Smooth muscle cell (in vitro differentiated cells): Measurements from ENCODE around the gene JAKMIP1. TPM values are rescaled to one million over a fixed set of nuclear protein-coding genes. Genes with fewer than 3 reads are reported as not detected.

Experiments
- DNase-seq: peaks from one replicate; lab custom pipeline; 2025; ENCODE audit not compliant: unreplicated experiment; lab: John Stamatoyannopoulos, UW
- H2AFZ ChIP-seq: fragments of 200-600 bp; sonication (generic); 2 replicates; pipeline ENCODE4 v1.6.0; 2016; ENCODE audit warnings: antibody characterized with exemption, low read depth, mild to moderate bottlenecking
- H3F3A ChIP-seq: fragments of 200-600 bp; sonication (generic); 2 replicates; pipeline ENCODE4 v1.6.0; 2017; ENCODE audit warnings: antibody characterized with exemption, low read depth
- H3K27ac ChIP-seq: fragments of 200-600 bp; sonication (generic); 2 replicates; pipeline ENCODE4 v1.5.1; 2016; ENCODE audit warnings: low read depth, mild to moderate bottlenecking
- H3K27me3 ChIP-seq: fragments of 200-600 bp; sonication (generic); 2 replicates; pipeline ENCODE4 v1.6.1; 2016; ENCODE audit warnings: low read depth, mild to moderate bottlenecking
- H3K36me3 ChIP-seq: fragments of 200-600 bp; sonication (generic); 2 replicates; pipeline ENCODE4 v1.5.1; 2016; ENCODE audit warnings: low read depth
- H3K4me1 ChIP-seq: fragments of 200-600 bp; sonication (generic); 2 replicates; pipeline ENCODE4 v1.5.1; 2016; ENCODE audit warnings: low read depth
- H3K4me2 ChIP-seq: fragments of 200-600 bp; sonication (generic); 2 replicates; pipeline ENCODE4 v1.6.0; 2016; ENCODE audit warnings: mild to moderate bottlenecking
- H3K4me3 ChIP-seq: fragments of 200-600 bp; sonication (generic); 2 replicates; pipeline ENCODE4 v1.5.1; 2016; ENCODE audit warnings: mild to moderate bottlenecking
- H3K79me2 ChIP-seq: fragments of 200-600 bp; sonication (generic); 2 replicates; pipeline ENCODE4 v1.6.0; 2016; ENCODE audit warnings: low read depth, mild to moderate bottlenecking
- H3K9ac ChIP-seq: fragments of 200-600 bp; sonication (generic); 2 replicates; pipeline ENCODE4 v1.6.0; 2016; ENCODE audit warnings: low read depth
- H3K9me3 ChIP-seq: fragments of 200-600 bp; sonication (generic); replicated peaks from 2 replicates; pipeline ENCODE4 v1.5.1; 2016; ENCODE audit warnings: low read depth
- H4K20me1 ChIP-seq: fragments of 200-600 bp; sonication (generic); 2 replicates; pipeline ENCODE4 v1.6.0; 2016; ENCODE audit warnings: low read depth
- CTCF ChIP-seq: fragments of 200-600 bp; sonication (generic); IDR thresholded peaks from 2 replicates; pipeline ENCODE4 v1.5.1; 2017; ENCODE audit warnings: borderline replicate concordance, mild to moderate bottlenecking, antibody characterized with exemption; ENCODE audit not compliant: insufficient read depth, poor library complexity, severe bottlenecking
- WGBS: methylation state at CpG from one replicate; pipeline ENCODE4 v1.1.7; 2016; ENCODE audit warnings: low lambda C conversion rate; 5-methylcytosine and 5-hydroxymethylcytosine counted together
- polyA plus RNA-seq: library from polyadenylated mRNA; unstranded; fragments of >200 nt; fragmentation: Nextera tagmentation; extraction: Ambion mirVana; gene quantifications from 2 replicates; pipeline ENCODE4 v1.2.1, GENCODE V29; 2016
- total RNA-seq: library from RNA; depleted of rRNA; stranded (reverse); fragments of >200 nt; gene quantifications from 2 replicates; pipeline ENCODE4 v1.2.3, GENCODE V29; 2014

The JAKMIP1 gene
- total and polyA plus RNA-seq, 2 experiments from 2014 or later = 0.64 TPM; not detected in 1

DNA sequence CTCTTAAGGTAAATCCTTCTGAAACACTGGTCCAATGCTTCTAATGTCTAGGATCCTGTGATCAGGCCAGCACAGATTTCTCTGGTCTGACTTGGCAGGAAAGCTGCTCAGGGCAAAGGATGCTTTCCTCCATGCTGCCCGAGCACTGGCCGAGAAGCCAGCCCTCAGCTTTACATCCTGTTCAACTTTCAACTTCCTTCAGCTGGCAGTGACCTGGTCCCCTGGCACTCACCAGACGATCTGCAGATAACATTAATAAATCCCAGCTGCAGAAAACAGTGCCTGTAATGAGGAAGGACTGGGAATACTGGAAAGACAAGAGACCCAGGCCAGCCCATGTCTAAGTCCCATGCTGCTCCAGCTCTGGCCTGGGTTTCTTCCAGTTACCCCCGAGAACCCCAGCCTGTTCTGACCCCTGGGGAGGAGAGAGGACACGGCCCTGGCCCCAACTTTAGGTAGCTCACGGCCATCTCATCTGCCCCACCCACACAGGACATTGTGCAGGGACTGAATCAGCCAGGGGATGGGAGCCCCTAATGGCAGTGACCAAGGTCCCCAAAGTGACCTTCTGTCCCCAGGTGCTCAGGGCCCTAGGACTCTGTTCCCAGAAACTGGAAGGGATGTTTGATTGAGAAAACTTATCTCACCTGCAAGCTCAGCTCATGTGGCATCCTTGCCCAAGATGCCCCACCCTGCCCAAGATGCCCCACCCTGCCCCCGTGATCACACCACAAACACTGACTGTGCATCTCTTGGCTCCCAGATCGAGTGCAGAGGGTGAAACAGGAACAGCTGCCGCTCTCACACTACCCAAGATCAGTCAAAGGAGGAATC is 28.0 kb downstream of the JAKMIP1 start:
- Histone ChIP-seq H3K4me3 (no peak overlapping the region), H3K4me1 (no peaks in the 10 kb centered on the region), H3K4me2 (no peak overlapping the region), H3K9ac (no peak overlapping the region), H3K27me3 (no peaks in the 10 kb centered on the region), H4K20me1 (no peaks in the 10 kb centered on the region), H3K36me3 (no peaks in the 10 kb centered on the region), H3K79me2 (no peaks in the 10 kb centered on the region), H3K27ac (no peak overlapping the region), H2AFZ (no peak overlapping the region), H3F3A (no peaks in the 10 kb centered on the region), H3K9me3 (no peaks in the 10 kb centered on the region)
- DNase-seq = no peak
- TF ChIP-seq CTCF = no peak
- WGBS = 73% methylated on average over 9 of the region's 9 CpGs

GRCh38 chr4:6169239-6169638 is 31.1 kb downstream of the JAKMIP1 start:
- no peaks in the 10 kb centered on the region for H4K20me1 ChIP-seq
- WGBS = 76% methylated on average over 4 of the region's 4 CpGs
- no peaks in the 10 kb centered on the region for H3K9me3 ChIP-seq
- H2AFZ ChIP-seq = no peak overlapping the region
- no peaks in the 10 kb centered on the region for H3K79me2 ChIP-seq
- no peak overlapping the region for H3K4me3 ChIP-seq
- no peaks in the 10 kb centered on the region for H3K27me3 ChIP-seq
- H3K4me2 ChIP-seq = no peak overlapping the region
- no peak overlapping the region for H3K27ac ChIP-seq
- DNase-seq = no peak
- no peak for TF ChIP-seq CTCF
- H3K36me3 ChIP-seq = no peaks in the 10 kb centered on the region
- no peaks in the 10 kb centered on the region for H3K4me1 ChIP-seq
- no peaks in the 10 kb centered on the region for H3F3A ChIP-seq
- H3K9ac ChIP-seq = no peak overlapping the region

GRCh38 chr4:6165766-6166165 is 34.6 kb downstream of the JAKMIP1 start:
- Histone ChIP-seq H3K27me3 (no peaks in the 10 kb centered on the region), H3K4me3 (no peak overlapping the region), H3K4me1 (no peaks in the 10 kb centered on the region), H3K9me3 (no peaks in the 10 kb centered on the region), H3F3A (no peaks in the 10 kb centered on the region), H3K36me3 (no peaks in the 10 kb centered on the region), H3K79me2 (no peaks in the 10 kb centered on the region), H3K9ac (no peak overlapping the region), H2AFZ (no peak overlapping the region), H4K20me1 (no peaks in the 10 kb centered on the region), H3K27ac (no peak overlapping the region), H3K4me2 (no peak overlapping the region)
- no peak for TF ChIP-seq CTCF
- no peak for DNase-seq
- WGBS = 98% methylated on average over 6 of the region's 6 CpGs

- H3K36me3 ChIP-seq = no peaks in the 10 kb centered on the region
- WGBS = 95% methylated on average over 6 of the region's 6 CpGs
- no peaks in the 10 kb centered on the region for H3K4me1 ChIP-seq
- no peaks in the 10 kb centered on the region for H3F3A ChIP-seq
- H3K9ac ChIP-seq = no peak overlapping the region
- no peak for DNase-seq
- H2AFZ ChIP-seq = no peak overlapping the region
- no peak for TF ChIP-seq CTCF
- H3K9me3 ChIP-seq = no peaks in the 10 kb centered on the region
- H3K27ac ChIP-seq = no peak overlapping the region
- H3K27me3 ChIP-seq = peaks cover 6% of the 10 kb centered on the region
- H3K79me2 ChIP-seq = no peaks in the 10 kb centered on the region
- no peak overlapping the region for H3K4me2 ChIP-seq
- H3K4me3 ChIP-seq = no peak overlapping the region
- no peaks in the 10 kb centered on the region for H4K20me1 ChIP-seq
Observed at GRCh38 chr4:6162885-6163284, 37.5 kb downstream of the JAKMIP1 start.
